Peyer's patch (tissue), 4 donors: ENCODE measurements around the gene KDSR. TPM values are rescaled to one million over a fixed set of nuclear protein-coding genes. Genes with fewer than 3 reads are reported as not detected.
A peak's percentile ranks its signal among the peaks of the same experiment; 100 is the strongest.
"Not testable (repeated sequence)": the region's sequence is repeated elsewhere in the genome, so short reads cannot be mapped to it uniquely, and the experiment has no call there.

Source experiments
- DNase-seq, 3 donors: peaks; one replicate each; pipeline ENCODE4 v3.0.0-alpha.2; 2017 to 2019
- H3K27ac ChIP-seq, 4 donors: fragments of 200-600 bp; sonication (generic); one replicate each; pipeline ENCODE4 v1.5.1; 2016 to 2019
- H3K27me3 ChIP-seq, 2 donors: fragments of 200-600 bp; sonication (generic); one replicate each; pipeline ENCODE4 v1.5.1; 2019
- H3K36me3 ChIP-seq, 3 donors: fragments of 200-600 bp; sonication (generic); one replicate each; pipeline ENCODE4 v1.5.1; 2016 to 2019
- H3K4me1 ChIP-seq, 4 donors: fragments of 200-600 bp; sonication (generic); one replicate each; pipeline ENCODE4 v1.5.1; 2016 to 2019
- H3K4me3 ChIP-seq, 4 donors: fragments of 200-600 bp; sonication (generic); 1 replicate in 3 of 4; 2 replicates in 1 of 4; pipeline ENCODE4 v1.5.1; 2016 to 2019; ENCODE audit warnings: mild to moderate bottlenecking in 1 of 4
- H3K9me3 ChIP-seq, 4 donors: fragments of 200-600 bp; sonication (generic); one replicate each; pipeline ENCODE4 v1.5.1; 2016 to 2019; ENCODE audit warnings: mild to moderate bottlenecking in 1 of 4
- POLR2A ChIP-seq, 2 donors: fragments of 450-650 bp; IDR thresholded peaks; one replicate each; pipeline ENCODE4 v1.5.1; 2017; ENCODE audit warnings: antibody characterized with exemption in 2 of 2, mild to moderate bottlenecking in 2 of 2, moderate library complexity in 2 of 2
- total RNA-seq, 4 donors: library from RNA; depleted of rRNA; stranded (reverse); fragments of >200 nt; gene quantifications; one replicate each; pipeline ENCODE4 v1.1.0, GENCODE V29; 2016
- TF ChIP-seq, protein P1 (sequence below), 6 experiments: fragments of 450-650 bp in 4 of 6; fragments of 200-600 bp in 2 of 6; sonication (generic) in 1 of 6; IDR thresholded peaks; one replicate each; pipeline ENCODE4 v1.5.1; 2017 to 2019; ENCODE audit warnings: antibody characterized with exemption in 6 of 6, mild to moderate bottlenecking in 3 of 6, moderate library complexity in 1 of 6

KDSR gene
- total RNA-seq, 4 donors from 2014 or later, result 7.4 to 33.2 (median 31.6) TPM

DNA sequence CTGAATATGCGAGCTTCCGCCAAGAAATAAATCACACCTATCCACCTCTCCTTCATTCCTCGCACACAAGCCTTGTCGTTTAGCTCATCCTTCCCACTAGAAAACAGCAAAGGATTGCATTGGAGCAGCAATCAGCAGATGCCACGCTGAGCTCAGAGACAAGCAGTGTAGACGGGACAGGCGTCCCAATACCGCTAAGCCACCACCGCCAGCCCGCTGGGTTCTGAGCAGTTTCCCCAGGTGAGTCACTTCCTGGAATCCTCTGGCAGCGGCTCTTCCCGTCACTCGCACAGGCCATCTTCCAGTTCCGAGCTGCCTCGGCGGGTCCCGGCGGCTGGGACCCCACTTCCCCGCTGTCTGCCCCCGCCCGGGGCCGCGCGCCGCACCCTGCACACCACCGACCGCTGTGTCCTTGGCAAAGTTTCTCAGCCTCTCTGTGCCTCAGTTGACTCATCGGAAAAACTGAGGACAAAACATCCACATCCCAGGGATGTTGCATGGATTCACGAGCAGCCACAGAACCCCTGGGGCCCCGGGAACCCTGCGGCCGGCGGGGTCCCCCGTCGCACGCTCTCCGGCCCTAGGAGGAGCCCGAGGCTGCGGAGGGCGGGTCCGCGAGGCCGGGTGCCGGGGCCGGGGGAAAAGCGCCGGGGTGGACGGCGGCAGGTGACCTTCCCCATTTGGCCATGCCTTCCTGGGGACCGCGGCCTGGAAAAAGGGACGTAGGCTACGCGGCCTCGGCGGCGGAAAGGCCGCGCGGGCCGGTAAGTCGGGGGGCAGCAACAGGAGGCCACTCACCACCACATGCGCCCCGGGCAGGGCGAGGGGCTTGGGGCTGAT lies 573 bp downstream of the KDSR start:
- DNase-seq, result peak; percentile 64 to 84 (median 74)
- no peak for TF ChIP-seq POLR2A (IDR thresholded peaks at IDR 0.05)
- TF ChIP-seq, protein P1, sequence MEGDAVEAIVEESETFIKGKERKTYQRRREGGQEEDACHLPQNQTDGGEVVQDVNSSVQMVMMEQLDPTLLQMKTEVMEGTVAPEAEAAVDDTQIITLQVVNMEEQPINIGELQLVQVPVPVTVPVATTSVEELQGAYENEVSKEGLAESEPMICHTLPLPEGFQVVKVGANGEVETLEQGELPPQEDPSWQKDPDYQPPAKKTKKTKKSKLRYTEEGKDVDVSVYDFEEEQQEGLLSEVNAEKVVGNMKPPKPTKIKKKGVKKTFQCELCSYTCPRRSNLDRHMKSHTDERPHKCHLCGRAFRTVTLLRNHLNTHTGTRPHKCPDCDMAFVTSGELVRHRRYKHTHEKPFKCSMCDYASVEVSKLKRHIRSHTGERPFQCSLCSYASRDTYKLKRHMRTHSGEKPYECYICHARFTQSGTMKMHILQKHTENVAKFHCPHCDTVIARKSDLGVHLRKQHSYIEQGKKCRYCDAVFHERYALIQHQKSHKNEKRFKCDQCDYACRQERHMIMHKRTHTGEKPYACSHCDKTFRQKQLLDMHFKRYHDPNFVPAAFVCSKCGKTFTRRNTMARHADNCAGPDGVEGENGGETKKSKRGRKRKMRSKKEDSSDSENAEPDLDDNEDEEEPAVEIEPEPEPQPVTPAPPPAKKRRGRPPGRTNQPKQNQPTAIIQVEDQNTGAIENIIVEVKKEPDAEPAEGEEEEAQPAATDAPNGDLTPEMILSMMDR (IDR thresholded peaks at IDR 0.05), result no peak
- Histone ChIP-seq H3K36me3 (peaks cover 0 to 14% (median 0%) of the 10 kb centered on the region in 3 donors), H3K27ac (peak overlapping the region; percentile 87 to 99 (median 93)), H3K4me3 (peak overlapping the region; percentile 71 to 92 (median 78)), H3K4me1 (peaks cover 0 to 10% (median 2%) of the 10 kb centered on the region in 4 donors), H3K27me3 (no peaks in the 10 kb centered on the region), H3K9me3 (no peaks in the 10 kb centered on the region)

DNA sequence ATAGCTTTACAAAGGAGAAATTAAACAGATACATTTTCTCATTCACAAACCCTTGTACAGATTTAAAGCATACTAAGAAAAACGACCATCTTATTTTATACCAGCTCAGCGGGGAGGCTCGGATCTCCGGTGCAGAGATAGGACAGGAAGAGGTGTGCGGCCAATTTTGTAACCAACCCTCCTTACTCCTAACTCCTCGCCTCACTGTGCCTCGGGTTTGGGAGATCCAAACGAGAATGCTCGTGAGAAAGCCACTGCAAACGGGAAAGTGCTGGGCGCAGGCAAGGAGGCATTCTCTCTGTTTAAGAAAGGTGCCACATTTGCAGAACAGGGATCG lies 1.2 kb downstream of the KDSR start:
- Histone ChIP-seq H3K4me1 (peaks cover 0 to 10% (median 2%) of the 10 kb centered on the region in 4 donors), H3K36me3 (peaks cover 0 to 17% (median 0%) of the 10 kb centered on the region in 3 donors), H3K27ac (peak overlapping the region; percentile 87 to 99 (median 93)), H3K9me3 (no peaks in the 10 kb centered on the region), H3K27me3 (no peaks in the 10 kb centered on the region), H3K4me3 (peak overlapping the region; percentile 71 to 92 (median 78))
- peak in 2 of 3 donors; percentile 39 to 48 for DNase-seq
- TF ChIP-seq, protein P1 (IDR thresholded peaks at IDR 0.05), result no peak
- TF ChIP-seq POLR2A (IDR thresholded peaks at IDR 0.05), result no peak

DNA sequence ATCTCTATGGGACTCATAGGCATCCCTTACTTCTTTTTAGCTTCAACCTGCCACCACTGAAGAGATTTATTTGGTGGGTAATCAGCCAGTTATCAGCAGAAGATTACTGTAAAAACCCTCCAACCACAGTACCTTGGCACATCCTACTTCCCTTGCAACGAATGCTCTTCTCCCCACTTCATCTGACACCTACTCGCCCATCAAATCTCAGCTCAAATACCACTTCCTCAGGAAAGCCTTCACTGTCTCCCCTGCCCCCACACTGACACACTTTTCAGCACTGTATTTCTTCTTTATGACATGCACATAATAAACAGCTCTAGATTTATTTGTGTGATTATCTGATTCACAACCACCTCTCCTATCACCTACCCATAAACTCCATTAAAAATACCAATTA lies 3.1 kb downstream of the KDSR start:
- no peak for DNase-seq
- Histone ChIP-seq H3K4me1 (peaks cover 0 to 10% (median 2%) of the 10 kb centered on the region in 4 donors), H3K27me3 (no peaks in the 10 kb centered on the region), H3K27ac (no peak overlapping the region), H3K9me3 (no peaks in the 10 kb centered on the region), H3K4me3 (no peak overlapping the region), H3K36me3 (peaks cover 0 to 35% (median 0%) of the 10 kb centered on the region in 3 donors)
- TF ChIP-seq POLR2A (IDR thresholded peaks at IDR 0.05), result no peak
- TF ChIP-seq, protein P1 (IDR thresholded peaks at IDR 0.05), result no peak

DNA sequence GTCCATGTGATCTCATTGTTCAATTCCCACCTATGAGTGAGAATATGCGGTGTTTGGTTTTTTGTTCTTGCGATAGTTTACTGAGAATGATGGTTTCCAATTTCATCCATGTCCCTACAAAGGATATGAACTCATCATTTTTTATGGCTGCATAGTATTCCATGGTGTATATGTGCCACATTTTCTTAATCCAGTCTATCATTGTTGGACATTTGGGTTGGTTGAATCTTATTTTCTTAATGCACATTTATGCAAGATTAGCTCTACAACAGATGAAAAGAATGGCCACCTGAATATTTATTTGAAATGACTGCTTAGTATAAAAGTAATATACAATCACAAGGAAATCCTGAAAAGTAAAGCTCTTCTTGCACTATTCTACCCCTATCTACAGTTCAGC lies 3.6 kb downstream of the KDSR start:
- not testable (repeated sequence) for H3K4me1 ChIP-seq, DNase-seq, H3K4me3 ChIP-seq, H3K9me3 ChIP-seq, H3K27me3 ChIP-seq, H3K27ac ChIP-seq
- peaks cover 0 to 38% (median 0%) of the 10 kb centered on the region in 3 donors for H3K36me3 ChIP-seq

DNA sequence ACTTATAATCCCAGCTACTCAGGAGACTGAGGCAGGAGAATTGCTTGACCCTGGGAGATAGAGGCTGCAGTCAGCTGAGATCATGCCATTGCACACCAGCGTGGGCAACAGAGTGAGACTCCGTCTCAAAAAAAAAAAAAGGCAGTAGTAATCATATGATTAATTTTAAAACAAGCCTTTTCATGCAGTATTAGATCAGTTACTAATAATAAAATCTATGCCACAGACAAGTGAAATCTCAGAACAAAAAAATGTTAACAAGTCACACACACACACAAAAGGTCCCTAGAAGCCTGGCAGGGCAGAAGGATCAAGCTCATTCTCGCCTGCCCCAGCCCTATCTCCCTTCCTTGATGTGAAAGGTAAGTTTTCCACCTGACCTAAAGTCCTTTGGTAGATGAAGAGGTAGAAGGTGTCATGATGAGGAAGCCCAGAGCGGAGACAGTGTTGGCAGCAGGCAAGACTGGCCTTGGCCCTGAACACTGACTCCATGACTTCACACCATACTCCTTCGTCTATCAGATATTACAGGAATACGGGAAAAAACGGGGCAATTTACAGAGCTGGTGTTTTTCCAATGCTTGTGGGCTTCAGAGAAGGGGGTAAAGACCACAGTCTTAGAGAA lies 10.6 kb downstream of the KDSR start:
- no peaks in the 10 kb centered on the region for H3K9me3 ChIP-seq
- no peaks in the 10 kb centered on the region for H3K27me3 ChIP-seq
- peaks cover 0 to 88% (median 0%) of the 10 kb centered on the region in 3 donors for H3K36me3 ChIP-seq
- H3K4me3 ChIP-seq, result no peak overlapping the region
- TF ChIP-seq POLR2A (IDR thresholded peaks at IDR 0.05), result no peak
- no peak for DNase-seq
- H3K27ac ChIP-seq, result no peak overlapping the region
- H3K4me1 ChIP-seq, result no peaks in the 10 kb centered on the region

DNA sequence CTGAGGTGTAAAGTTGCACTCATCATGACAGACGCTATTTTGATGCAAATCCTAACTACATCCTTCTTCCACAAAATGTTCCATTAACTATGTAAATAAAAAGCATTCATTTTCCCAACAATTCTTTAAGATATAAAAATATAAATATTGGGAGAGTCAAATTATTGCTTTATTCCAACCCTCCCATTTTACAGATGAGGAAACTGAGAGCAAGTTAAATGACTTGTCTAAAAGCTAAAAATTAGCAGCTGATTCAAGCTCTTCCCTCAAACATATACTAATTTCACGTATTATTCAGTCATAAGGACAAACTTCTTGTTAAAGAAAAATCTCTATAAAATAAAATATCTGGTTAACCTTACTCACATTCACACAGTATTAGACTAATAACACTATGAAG lies 16.8 kb downstream of the KDSR start:
- DNase-seq, result no peak
- TF ChIP-seq, protein P1 (IDR thresholded peaks at IDR 0.05), result no peak
- TF ChIP-seq POLR2A (IDR thresholded peaks at IDR 0.05), result no peak
- no peak overlapping the region for H3K27ac ChIP-seq
- no peak overlapping the region for H3K4me3 ChIP-seq
- H3K36me3 ChIP-seq, result peaks cover 0 to 82% (median 0%) of the 10 kb centered on the region in 3 donors
- no peaks in the 10 kb centered on the region for H3K27me3 ChIP-seq
- no peaks in the 10 kb centered on the region for H3K9me3 ChIP-seq
- peaks cover 0 to 2% (median 0%) of the 10 kb centered on the region in 4 donors for H3K4me1 ChIP-seq
